ENCODE data around the gene PGBD5.

DNA sequence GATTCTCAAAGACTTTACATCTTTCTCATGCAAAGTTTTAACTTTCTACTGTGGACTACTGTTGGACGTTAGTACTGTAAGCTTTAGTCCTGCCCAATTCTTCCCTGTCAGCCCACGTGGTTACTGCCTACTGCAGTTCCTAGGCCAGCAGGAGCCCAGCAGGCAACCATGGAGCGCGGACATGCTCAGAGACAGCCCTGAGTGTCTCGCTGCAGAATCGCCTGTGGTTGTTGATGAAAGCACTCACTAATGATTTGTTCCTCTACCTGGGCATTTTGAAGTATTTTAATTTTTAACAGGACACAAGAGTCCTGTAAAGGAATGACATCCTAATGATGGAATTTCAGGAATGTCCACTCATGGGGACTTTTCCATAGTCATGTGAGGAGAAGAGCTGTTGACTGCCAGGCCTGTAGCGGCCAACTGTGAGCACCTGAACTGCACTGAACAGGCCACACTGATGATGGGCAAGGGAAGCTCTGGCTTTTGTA is 44.1 kb downstream of the PGBD5 start:
- no peak for TF ChIP-seq EZH2phosphoT487 (IDR thresholded peaks at IDR 0.05; ENCODE audit: low read depth, severe bottlenecking, unreplicated experiment)
- no peak for TF ChIP-seq CTCF (IDR thresholded peaks at IDR 0.05; ENCODE audit: poor library complexity)
